ENCODE data around the gene MAP3K12. TPM values are rescaled to one million over a fixed set of nuclear protein-coding genes. Genes with fewer than 3 reads are reported as not detected.
"Not testable (repeated sequence)": the region's sequence is repeated elsewhere in the genome, so short reads cannot be mapped to it uniquely, and the experiment has no call there.

Gene MAP3K12
- 1 to 10 TPM; 5.5 to 8.1 TPM for total RNA-seq
- polyA plus RNA-seq (2013, experiment 1 of 2), result 27.5 TPM
- polyA plus RNA-seq (2013, experiment 2 of 2), result 21.6 TPM
- long read RNA-seq, experiment 1, result 0 reads
- long read RNA-seq, experiment 2, full-length matches to known transcripts, result 5 of 14 reads
- long read RNA-seq, experiment 2, partial matches to known transcripts, result 3 of 14 reads
- long read RNA-seq, experiment 2, other reads (novel, unspliced or antisense), result 6 of 14 reads
- long read RNA-seq, experiment 3, partial matches to known transcripts, result 1 of 4 reads
- long read RNA-seq, experiment 3, other reads (novel, unspliced or antisense), result 3 of 4 reads
- long read RNA-seq, experiment 4, partial matches to known transcripts, result 0 of 1 reads
- long read RNA-seq, experiment 4, other reads (novel, unspliced or antisense), result 1 of 1 reads

DNA sequence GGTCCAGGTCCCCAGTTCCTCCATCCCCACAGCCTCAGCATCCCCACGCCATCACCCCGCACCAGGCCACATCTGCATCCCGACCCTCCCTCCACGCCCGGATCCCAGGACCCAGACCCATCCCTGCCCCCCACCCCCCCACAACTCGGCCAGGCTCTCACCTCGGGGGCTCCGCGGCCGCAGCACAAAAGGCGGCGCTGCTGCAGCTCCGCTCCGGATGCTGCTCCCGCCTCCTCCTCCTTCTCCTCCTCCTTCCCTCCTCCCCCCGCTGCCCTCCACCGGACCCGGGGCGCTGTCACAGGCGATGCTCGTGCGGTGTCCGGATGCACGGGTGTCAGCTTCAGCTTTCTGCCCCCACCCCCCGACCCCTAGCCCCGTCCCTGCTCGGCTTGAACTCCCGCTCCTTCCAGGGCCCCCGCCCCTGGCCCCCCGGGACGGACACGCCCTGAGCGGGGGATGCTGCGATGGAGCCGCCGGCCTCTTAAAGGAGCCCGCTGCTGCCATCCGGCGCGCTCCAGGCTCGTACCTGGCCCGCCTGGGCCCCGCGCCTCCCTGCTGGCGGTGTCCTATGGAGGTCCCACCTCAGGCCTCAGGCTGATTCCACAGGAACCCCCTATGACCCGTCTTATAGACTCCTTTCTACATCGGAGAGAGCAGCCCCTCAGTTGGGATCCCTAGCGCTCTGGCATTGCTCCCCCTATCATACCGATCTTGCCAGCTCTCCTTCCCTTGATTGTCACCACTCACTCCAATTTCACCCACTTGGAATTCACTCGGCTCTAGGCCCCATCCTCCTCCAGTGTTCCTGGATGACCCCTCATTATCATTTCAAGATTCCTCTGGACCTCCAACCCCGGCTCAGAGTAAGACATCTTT is at the start of gene MAP3K12:
Gene MAP3K12 (minus strand): TSS at position 193 of the 876 bp plus-strand sequence. CDS start 12,067 bp downstream, outside the sequence.
- H3K4me3 ChIP-seq (ENCODE audit: low read length), result peak within 1 kb of the TSS; percentile 85
- peak within 1 kb of the TSS; percentile 88 for H3K9ac ChIP-seq (ENCODE audit: extremely low read depth, low read length, poor library complexity, severe bottlenecking)
- no peaks in the 10 kb centered on the region for H3K9me3 ChIP-seq (ENCODE audit: control insufficient read depth, low read length)
- Mint-ChIP-seq H3K27me3 (ENCODE audit: insufficient read depth) (peaks cover 2% of the 10 kb centered on the region), H3K4me1 (peaks cover 30% of the 10 kb centered on the region), H3K36me3 (ENCODE audit: low read depth) (peaks cover 10% of the 10 kb centered on the region), H3K9me3 (no peaks in the 10 kb centered on the region), H3K27ac (peak within 1 kb of the TSS; percentile 99), H3K4me3 (peak within 1 kb of the TSS; percentile 79)
- peaks cover 16% of the 10 kb centered on the region for H3K36me3 ChIP-seq (ENCODE audit: control insufficient read depth, insufficient read depth, low read length)
- no peaks in the 10 kb centered on the region for H3K27me3 ChIP-seq (ENCODE audit: control insufficient read depth, insufficient read depth, low read length, poor library complexity, severe bottlenecking)
- DNase-seq, result peak; percentile 93
- 2 to 7% methylated on average over 8 to 51 of the region's 51 CpGs for WGBS, 2 experiments (ENCODE audit: insufficient coverage in 1 of 2, insufficient read length in 1 of 2)
- peak within 1 kb of the TSS; percentile 73 for H3K27ac ChIP-seq (ENCODE audit: low read depth, low read length)
- H3K4me1 ChIP-seq (ENCODE audit: control insufficient read depth, insufficient read depth, low read length), result peaks cover 16% of the 10 kb centered on the region
- TF ChIP-seq CTCF (conservative IDR thresholded peaks at IDR 0.05), result no peak

DNA sequence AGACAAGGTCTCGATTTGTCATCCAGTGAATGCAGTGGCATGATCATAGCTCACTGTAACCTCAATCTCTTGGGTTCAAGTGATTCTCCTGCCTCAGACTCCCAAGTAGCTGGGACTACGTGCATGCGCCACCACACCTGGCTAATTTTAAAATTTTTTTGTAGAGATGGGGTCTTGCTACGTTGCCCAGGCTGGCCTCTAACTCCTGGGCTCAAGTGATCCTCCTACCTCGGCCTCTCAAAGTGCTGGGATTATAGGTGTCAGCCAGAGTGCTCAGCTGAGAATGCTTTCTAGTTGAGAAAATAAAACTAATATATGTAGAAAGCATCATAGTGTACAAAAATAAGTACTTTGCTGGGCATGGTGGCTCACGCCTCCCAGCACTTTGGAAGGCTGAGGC is 49.1 kb upstream of the MAP3K12 start:
- DNase-seq; H3K9me3 ChIP-seq (ENCODE audit: control insufficient read depth, low read length); H3K4me1 Mint-ChIP-seq; H3K27me3 Mint-ChIP-seq (ENCODE audit: insufficient read depth); H3K4me3 ChIP-seq (ENCODE audit: low read length); H3K27ac ChIP-seq (ENCODE audit: low read depth, low read length); H3K9me3 Mint-ChIP-seq; H3K4me3 Mint-ChIP-seq; H3K9ac ChIP-seq (ENCODE audit: extremely low read depth, low read length, poor library complexity, severe bottlenecking); H3K27ac Mint-ChIP-seq; H3K4me1 ChIP-seq (ENCODE audit: control insufficient read depth, insufficient read depth, low read length); H3K27me3 ChIP-seq (ENCODE audit: control insufficient read depth, insufficient read depth, low read length, poor library complexity, severe bottlenecking): not testable (repeated sequence)
- WGBS, 2 experiments (ENCODE audit: insufficient coverage in 1 of 2, insufficient read length in 1 of 2), result 93 to 100% methylated on average over 6 of the region's 6 CpGs
- peaks cover 36% of the 10 kb centered on the region for H3K36me3 Mint-ChIP-seq (ENCODE audit: low read depth)
- peaks cover 29% of the 10 kb centered on the region for H3K36me3 ChIP-seq (ENCODE audit: control insufficient read depth, insufficient read depth, low read length)

- Histone ChIP-seq H3K27ac (ENCODE audit: low read depth, low read length) (no peak overlapping the region), H3K4me1 (ENCODE audit: control insufficient read depth, insufficient read depth, low read length) (no peaks in the 10 kb centered on the region), H3K36me3 (ENCODE audit: control insufficient read depth, insufficient read depth, low read length) (peaks cover 39% of the 10 kb centered on the region), H3K9ac (ENCODE audit: extremely low read depth, low read length, poor library complexity, severe bottlenecking) (no peak overlapping the region), H3K9me3 (ENCODE audit: control insufficient read depth, low read length) (no peaks in the 10 kb centered on the region), H3K4me3 (ENCODE audit: low read length) (no peak overlapping the region), H3K27me3 (ENCODE audit: control insufficient read depth, insufficient read depth, low read length, poor library complexity, severe bottlenecking) (no peaks in the 10 kb centered on the region)
- H3K9me3 Mint-ChIP-seq, result no peaks in the 10 kb centered on the region
- DNase-seq, result peak; percentile 84
- TF ChIP-seq CTCF (conservative IDR thresholded peaks at IDR 0.05), result peak; percentile 97
- WGBS, 2 experiments (ENCODE audit: insufficient coverage in 1 of 2, insufficient read length in 1 of 2), result 59 to 100% methylated on average over 1 to 5 of the region's 5 CpGs
- no peak overlapping the region for H3K4me3 Mint-ChIP-seq
- H3K4me1 Mint-ChIP-seq, result peaks cover 8% of the 10 kb centered on the region
- H3K36me3 Mint-ChIP-seq (ENCODE audit: low read depth), result peaks cover 34% of the 10 kb centered on the region
- peak overlapping the region; percentile 57 for H3K27ac Mint-ChIP-seq
- H3K27me3 Mint-ChIP-seq (ENCODE audit: insufficient read depth), result no peaks in the 10 kb centered on the region
Observed at GRCh38 chr12:53543539-53543938, 44.3 kb upstream of the MAP3K12 start.
